ENCODE data around the gene AMOTL2.

- no peak for TF ChIP-seq ZNF331 (CRISPR knock-in tag; IDR thresholded peaks at IDR 0.05; ENCODE audit: low read depth)
- TF ChIP-seq REST (IDR thresholded peaks at IDR 0.05; ENCODE audit: unreplicated experiment) = no peak
- no peak for TF ChIP-seq CTCF (conservative IDR thresholded peaks at IDR 0.05; ENCODE audit: low read depth in 2 of 2)
- no peak for TF ChIP-seq POLR2AphosphoS5 (IDR thresholded peaks at IDR 0.05; ENCODE audit: low read depth)
- TF ChIP-seq NANOG (IDR thresholded peaks at IDR 0.05; ENCODE audit: borderline replicate concordance) = no peak
- TF ChIP-seq EZH2phosphoT487 (IDR thresholded peaks at IDR 0.05; ENCODE audit: unreplicated experiment) = no peak
These were observed 9.1 kb downstream of the AMOTL2 start for GRCh38 chr3:134364936-134365765.
